Trophoblast cell (in vitro differentiated cells and primary cell): ENCODE measurements around the gene NFKBIB. TPM values are rescaled to one million over a fixed set of nuclear protein-coding genes. Genes with fewer than 3 reads are reported as not detected.

Source experiments
- DNase-seq, 2 donors: peaks; one replicate each; pipeline ENCODE4 v3.0.0-alpha.2; 2016
- H2AFZ ChIP-seq: 2 replicates; pipeline ENCODE4 v1.6.1; 2013; ENCODE audit warnings: low read length, moderate library complexity, mild to moderate bottlenecking; ENCODE audit not compliant: insufficient read depth, poor library complexity
- H2AK5ac ChIP-seq: 2 replicates; pipeline ENCODE4 v1.6.1; 2013; ENCODE audit warnings: mild to moderate bottlenecking, low read length
- H2BK120ac ChIP-seq: 2 replicates; pipeline ENCODE4 v1.6.1; 2013; ENCODE audit warnings: low read length, mild to moderate bottlenecking, moderate library complexity; ENCODE audit not compliant: insufficient read depth, poor library complexity
- H2BK12ac ChIP-seq: 2 replicates; pipeline ENCODE4 v1.6.1; 2013; ENCODE audit warnings: mild to moderate bottlenecking, low read length, moderate library complexity
- H2BK5ac ChIP-seq: 2 replicates; pipeline ENCODE4 v1.6.1; 2013; ENCODE audit warnings: low read length, low read depth, moderate library complexity, mild to moderate bottlenecking; ENCODE audit not compliant: poor library complexity
- H3K14ac ChIP-seq: 2 replicates; pipeline ENCODE4 v1.6.1; 2013; ENCODE audit warnings: mild to moderate bottlenecking, low read length
- H3K18ac ChIP-seq: 2 replicates; pipeline ENCODE4 v1.6.1; 2013; ENCODE audit warnings: mild to moderate bottlenecking, low read length
- H3K23ac ChIP-seq: 2 replicates; pipeline ENCODE4 v1.6.1; 2013; ENCODE audit warnings: low read length
- H3K27ac ChIP-seq: 2 replicates; pipeline ENCODE4 v1.5.1; 2013; ENCODE audit warnings: low read depth, mild to moderate bottlenecking, inconsistent platforms, low read length, moderate library complexity
- H3K27me3 ChIP-seq: 2 replicates; pipeline ENCODE4 v1.6.1; 2013; ENCODE audit warnings: inconsistent platforms, mild to moderate bottlenecking, low read length, moderate library complexity; ENCODE audit not compliant: insufficient read depth
- H3K36me3 ChIP-seq, 2 experiments: 1 replicate in 1 of 2; 2 replicates in 1 of 2; pipeline ENCODE4 v1.6.1; 2013; ENCODE audit warnings: low read length in 2 of 2, mild to moderate bottlenecking in 2 of 2, moderate library complexity in 1 of 2; ENCODE audit not compliant: insufficient read depth in 2 of 2, control insufficient read depth in 1 of 2
- H3K4ac ChIP-seq: 2 replicates; pipeline ENCODE4 v1.6.1; 2013; ENCODE audit warnings: low read depth, mild to moderate bottlenecking, low read length, moderate library complexity
- H3K4me1 ChIP-seq, 2 experiments: 1 replicate in 1 of 2; 2 replicates in 1 of 2; pipeline ENCODE4 v1.6.1; 2013; ENCODE audit warnings: low read length in 2 of 2, mild to moderate bottlenecking in 2 of 2, moderate library complexity in 1 of 2; ENCODE audit not compliant: insufficient read depth in 2 of 2, control insufficient read depth in 1 of 2
- H3K4me2 ChIP-seq: 2 replicates; pipeline ENCODE4 v1.6.1; 2013; ENCODE audit warnings: inconsistent platforms, mild to moderate bottlenecking, low read length, moderate library complexity
- H3K4me3 ChIP-seq: 2 replicates; pipeline ENCODE4 v1.5.1; 2013; ENCODE audit warnings: mild to moderate bottlenecking, low read depth, low read length, inconsistent platforms
- H3K79me1 ChIP-seq: one replicate; pipeline ENCODE4 v1.6.1; 2013; ENCODE audit warnings: low read length
- H3K79me2 ChIP-seq: 2 replicates; pipeline ENCODE4 v1.6.1; 2013; ENCODE audit warnings: low read length, mild to moderate bottlenecking; ENCODE audit not compliant: control insufficient read depth, insufficient read depth, poor library complexity
- H3K9ac ChIP-seq: 2 replicates; pipeline ENCODE4 v1.6.1; 2013; ENCODE audit warnings: mild to moderate bottlenecking, low read length
- H3K9me3 ChIP-seq: 2 replicates; pipeline ENCODE4 v1.6.1; 2013; ENCODE audit warnings: low read depth, mild to moderate bottlenecking, control low read depth, inconsistent platforms, low read length; ENCODE audit not compliant: insufficient read depth
- H4K12ac ChIP-seq: 2 replicates; pipeline ENCODE4 v1.6.1; 2013; ENCODE audit warnings: low read depth, mild to moderate bottlenecking, low read length, moderate library complexity
- H4K8ac ChIP-seq: 2 replicates; pipeline ENCODE4 v1.6.1; 2013; ENCODE audit warnings: low read depth, mild to moderate bottlenecking, low read length, moderate library complexity
- H4K91ac ChIP-seq: one replicate; pipeline ENCODE4 v1.6.1; 2013; ENCODE audit warnings: low read depth, mild to moderate bottlenecking, low read length, moderate library complexity
- WGBS: extraction: QIAGEN DNeasy Blood & Tissue Kit; methylation state at CpG from one replicate; pipeline ENCODE4 v1.1.7; 2013; ENCODE audit warnings: missing lambda C conversion rate; ENCODE audit not compliant: insufficient read length, insufficient coverage; ENCODE audit errors: extremely low coverage; 5-methylcytosine and 5-hydroxymethylcytosine counted together
- polyA plus RNA-seq: library from polyadenylated mRNA; stranded (reverse); fragments of 200-250 nt; gene quantifications from 2 replicates; pipeline ENCODE4 v1.2.3, GENCODE V29; 2013

Gene NFKBIB
- 19.6 and 21.0 TPM in 2 replicates for polyA plus RNA-seq

DNA sequence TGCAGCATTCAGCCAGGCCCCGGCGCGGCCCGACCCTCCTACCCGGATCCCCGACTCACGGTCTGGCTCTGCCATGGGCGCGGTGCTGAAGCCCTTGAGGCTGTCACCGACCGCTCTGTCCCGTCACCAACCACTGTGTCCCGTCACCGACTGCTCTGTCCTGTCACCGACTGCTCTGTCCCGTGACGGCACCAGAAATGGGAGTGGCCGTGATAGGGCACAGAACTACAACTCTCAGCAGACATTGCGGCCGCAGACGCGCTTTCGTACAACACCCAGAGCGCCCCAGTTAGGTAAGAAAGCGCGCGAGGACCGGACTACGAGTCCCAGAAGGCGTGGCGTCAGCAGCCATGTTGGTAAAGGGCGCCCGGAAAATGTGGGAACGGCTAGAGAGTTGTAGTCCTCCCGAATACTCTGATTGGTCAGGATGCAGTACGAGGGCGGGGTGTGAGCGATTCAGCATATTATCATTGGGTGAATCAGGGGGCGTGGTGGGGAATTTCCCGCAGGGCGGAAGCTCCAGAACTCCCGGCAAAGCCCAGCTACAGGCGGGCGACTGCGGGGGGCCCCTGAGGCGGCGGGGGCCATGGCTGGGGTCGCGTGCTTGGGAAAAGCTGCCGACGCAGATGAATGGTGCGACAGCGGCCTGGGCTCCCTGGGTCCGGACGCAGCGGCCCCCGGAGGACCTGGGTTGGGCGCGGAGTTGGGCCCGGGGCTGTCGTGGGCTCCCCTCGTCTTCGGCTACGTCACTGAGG is at the start of gene NFKBIB, which contains the start of gene SIRT2:
TSS of gene NFKBIB (plus strand) at position 523 of the 755 bp plus-strand sequence. CDS start at position 587, 64 bp downstream.
TSS of gene SIRT2 (minus strand) at position 172 of the 755 bp plus-strand sequence. CDS start at position 75, 97 bp downstream.
- H3K4ac ChIP-seq = peak within 1 kb of the TSS; percentile 29
- H3K9me3 ChIP-seq = peaks cover 2% of the 10 kb centered on the region
- peak within 1 kb of the TSS; percentile 84 for H2BK120ac ChIP-seq
- peak within 1 kb of the TSS; percentile 63 for H3K9ac ChIP-seq
- H3K27ac ChIP-seq = peak within 1 kb of the TSS; percentile 53
- peaks cover 0 to 7% of the 10 kb centered on the region in 2 experiments for H3K4me1 ChIP-seq
- no peak within 1 kb of the TSS for H2BK12ac ChIP-seq
- no CpG with 5 or more reads among the region's 64 CpGs for WGBS
- peaks cover 2% of the 10 kb centered on the region for H3K79me1 ChIP-seq
- H4K12ac ChIP-seq = peak within 1 kb of the TSS; percentile 67
- H2AFZ ChIP-seq = peak within 1 kb of the TSS; percentile 85
- H4K8ac ChIP-seq = peak within 1 kb of the TSS; percentile 92
- H3K27me3 ChIP-seq = no peaks in the 10 kb centered on the region
- no peaks in the 10 kb centered on the region for H3K36me3 ChIP-seq
- peak within 1 kb of the TSS; percentile 58 for H2BK5ac ChIP-seq
- peak within 1 kb of the TSS; percentile 95 for H3K4me2 ChIP-seq
- H3K18ac ChIP-seq = peak within 1 kb of the TSS; percentile 91
- H3K23ac ChIP-seq = no peak within 1 kb of the TSS
- peak; percentile 98 for DNase-seq
- H2AK5ac ChIP-seq = no peak within 1 kb of the TSS
- H4K91ac ChIP-seq = peak within 1 kb of the TSS; percentile 71
- H3K14ac ChIP-seq = peak within 1 kb of the TSS; percentile 81
- H3K79me2 ChIP-seq = peaks cover 2% of the 10 kb centered on the region
- peak within 1 kb of the TSS; percentile 94 for H3K4me3 ChIP-seq

DNA sequence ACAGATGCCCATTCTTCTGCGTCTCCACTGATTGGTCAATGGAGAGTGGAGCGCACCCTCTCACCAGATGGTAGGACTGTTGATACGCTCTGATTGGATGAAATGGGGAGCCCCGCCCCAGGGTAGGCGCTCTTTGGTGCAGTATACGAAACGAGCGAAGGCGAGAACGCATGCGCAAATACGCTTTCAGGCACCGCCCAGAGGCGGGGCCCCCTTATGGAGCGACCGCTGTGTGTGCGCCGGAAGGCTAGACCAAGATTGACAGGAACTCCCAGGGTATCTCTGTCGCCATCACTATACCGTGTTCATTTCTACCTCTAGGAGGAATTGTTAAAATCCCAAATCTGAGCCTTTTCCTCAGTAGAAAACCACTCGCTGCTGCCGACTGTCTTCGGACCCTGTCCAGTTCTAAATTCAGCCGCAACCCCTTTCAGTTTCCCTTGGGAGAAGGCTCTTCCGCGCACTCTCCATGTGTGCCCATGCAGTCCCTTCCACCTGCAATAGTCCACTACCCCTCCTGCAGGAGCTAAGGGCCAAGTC is 49.3 kb upstream of the NFKBIB start:
- peak overlapping the region; percentile 28 for H2BK5ac ChIP-seq
- H3K4ac ChIP-seq = peak overlapping the region; percentile 46
- H3K4me2 ChIP-seq = peak overlapping the region; percentile 73

GRCh38 chr19:38850976-38851621 is 48.7 kb upstream of the NFKBIB start:
- DNase-seq = no peak
- peak overlapping the region; percentile 79 for H2BK5ac ChIP-seq

More for the DNA sequence above, 49.3 kb upstream of the NFKBIB start:
- H3K4me1 ChIP-seq = peaks cover 19 to 20% of the 10 kb centered on the region in 2 experiments
- H2BK120ac ChIP-seq = peak overlapping the region; percentile 54
- peaks cover 23 to 26% of the 10 kb centered on the region in 2 experiments for H3K36me3 ChIP-seq
- peak overlapping the region; percentile 45 for H3K4me3 ChIP-seq
- peak overlapping the region; percentile 81 for H3K27ac ChIP-seq
- no CpG with 5 or more reads among the region's 26 CpGs for WGBS
- H4K12ac ChIP-seq = peak overlapping the region; percentile 37
- peak overlapping the region; percentile 63 for H2BK12ac ChIP-seq
- H4K91ac ChIP-seq = peak overlapping the region; percentile 86
- H3K18ac ChIP-seq = peak overlapping the region; percentile 28
- H3K23ac ChIP-seq = no peak overlapping the region
- H3K27me3 ChIP-seq = no peaks in the 10 kb centered on the region
- peaks cover 28% of the 10 kb centered on the region for H3K79me2 ChIP-seq
- peaks cover 27% of the 10 kb centered on the region for H3K79me1 ChIP-seq
- peak overlapping the region; percentile 34 for H3K9ac ChIP-seq
- peak overlapping the region; percentile 65 for H2AK5ac ChIP-seq
- peak overlapping the region; percentile 38 for H2AFZ ChIP-seq
- H3K14ac ChIP-seq = peak overlapping the region; percentile 67
- DNase-seq = peak in 1 of 2 donors; percentile 100
- peak overlapping the region; percentile 78 for H4K8ac ChIP-seq
- H3K9me3 ChIP-seq = no peaks in the 10 kb centered on the region

DNA sequence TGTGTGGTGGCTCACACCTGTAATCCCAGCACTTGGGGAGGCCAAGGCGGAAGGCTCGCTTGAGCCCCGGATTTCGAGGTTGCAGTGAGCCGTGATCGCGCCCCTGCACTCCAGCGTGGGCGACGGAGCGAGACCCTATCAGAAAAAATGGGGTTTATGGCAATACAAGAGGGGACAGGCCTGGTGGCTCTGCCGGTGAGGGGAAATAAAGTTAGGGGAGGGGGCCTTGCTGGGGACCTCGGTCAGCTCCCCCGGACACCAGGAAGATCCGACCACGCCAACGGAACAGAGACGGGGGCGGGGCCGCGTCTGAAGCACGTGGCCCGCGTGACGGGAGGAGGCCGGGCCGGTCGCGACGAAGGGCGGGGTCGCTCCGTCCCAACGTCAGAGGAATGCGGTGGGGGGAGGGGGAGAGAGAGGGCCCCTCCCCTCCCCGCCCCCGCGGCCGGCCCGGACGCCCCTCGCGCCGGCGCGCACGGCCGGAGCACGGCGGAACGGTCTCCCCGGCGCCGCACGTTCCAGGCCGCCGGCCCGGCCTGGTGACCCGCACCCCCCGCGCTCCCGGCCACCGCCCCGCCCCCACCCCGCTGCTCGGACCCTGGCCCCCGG is 48.0 kb upstream of the NFKBIB start:
- Histone ChIP-seq H3K4me2 (peak overlapping the region; percentile 73), H4K8ac (peak overlapping the region; percentile 92), H3K79me2 (peaks cover 28% of the 10 kb centered on the region), H2BK5ac (peak overlapping the region; percentile 95), H3K14ac (peak overlapping the region; percentile 91), H2BK12ac (peak overlapping the region; percentile 72), H3K9ac (no peak overlapping the region), H4K91ac (peak overlapping the region; percentile 90), H3K9me3 (peaks cover 3% of the 10 kb centered on the region), H3K18ac (peak overlapping the region; percentile 28), H3K4me3 (peak overlapping the region; percentile 75), H3K23ac (no peak overlapping the region), H3K27ac (peak overlapping the region; percentile 95), H4K12ac (peak overlapping the region; percentile 37), H3K4ac (peak overlapping the region; percentile 46), H3K4me1 (peaks cover 19 to 20% of the 10 kb centered on the region in 2 experiments), H3K27me3 (no peaks in the 10 kb centered on the region), H3K79me1 (peaks cover 27% of the 10 kb centered on the region), H2AFZ (peak overlapping the region; percentile 44), H3K36me3 (peaks cover 12 to 13% of the 10 kb centered on the region in 2 experiments), H2AK5ac (peak overlapping the region; percentile 65), H2BK120ac (peak overlapping the region; percentile 76)
- DNase-seq = peak; percentile 87 to 94
- no CpG with 5 or more reads among the region's 67 CpGs for WGBS

More at GRCh38 chr19:38850976-38851621, 48.7 kb upstream of the NFKBIB start:
- H4K12ac ChIP-seq = peak overlapping the region; percentile 37
- H4K8ac ChIP-seq = peak overlapping the region; percentile 78
- H3K79me1 ChIP-seq = peaks cover 27% of the 10 kb centered on the region
- peaks cover 17 to 20% of the 10 kb centered on the region in 2 experiments for H3K36me3 ChIP-seq
- H4K91ac ChIP-seq = peak overlapping the region; percentile 86
- no CpG with 5 or more reads among the region's 40 CpGs for WGBS
- H3K4ac ChIP-seq = peak overlapping the region; percentile 46
- H3K4me3 ChIP-seq = peak overlapping the region; percentile 75
- H3K27me3 ChIP-seq = no peaks in the 10 kb centered on the region
- H2AK5ac ChIP-seq = peak overlapping the region; percentile 65
- peaks cover under 1% of the 10 kb centered on the region for H3K9me3 ChIP-seq
- H3K18ac ChIP-seq = peak overlapping the region; percentile 28
- H2BK12ac ChIP-seq = peak overlapping the region; percentile 72
- H2BK120ac ChIP-seq = peak overlapping the region; percentile 54
- H3K4me1 ChIP-seq = peaks cover 19 to 20% of the 10 kb centered on the region in 2 experiments
- peak overlapping the region; percentile 67 for H3K14ac ChIP-seq
- peak overlapping the region; percentile 81 for H3K27ac ChIP-seq
- H2AFZ ChIP-seq = peak overlapping the region; percentile 44
- H3K9ac ChIP-seq = peak overlapping the region; percentile 34
- peaks cover 28% of the 10 kb centered on the region for H3K79me2 ChIP-seq
- no peak overlapping the region for H3K23ac ChIP-seq
- peak overlapping the region; percentile 73 for H3K4me2 ChIP-seq
